ENCODE results near the gene RBM38.

- TF ChIP-seq EZH2 (IDR thresholded peaks at IDR 0.05), result no peak
- TF ChIP-seq POLR2AphosphoS5 (IDR thresholded peaks at IDR 0.05; ENCODE audit: borderline replicate concordance, low read depth, low read length), result no peak
Observed at GRCh38 chr20:57428324-57429158, 37.3 kb downstream of the RBM38 start.

Data from SK-N-MC (cell line).